Measurements from ENCODE around the gene MPL. TPM values are rescaled to one million over a fixed set of nuclear protein-coding genes. Genes with fewer than 3 reads are reported as not detected.
A peak's percentile ranks its signal among the peaks of the same experiment; 100 is the strongest.

The MPL gene
- total RNA-seq, 1 experiment from 2014 or later: not detected

- ATAC-seq (no peak), DNase-seq (ENCODE audit: low read depth, low spot score) (no peak)
- Histone ChIP-seq H3K4me1 (ENCODE audit: control insufficient read depth in 1 of 2, insufficient read depth in 2 of 2, low read length in 2 of 2) (no peaks in the 10 kb centered on the region), H3K27ac (ENCODE audit: low read depth, low read length) (no peak overlapping the region), H3K9ac (ENCODE audit: low read length) (no peak overlapping the region), H3K36me3 (ENCODE audit: control insufficient read depth in 1 of 2, insufficient read depth in 2 of 2, low read length in 2 of 2) (peaks cover 22 to 35% of the 10 kb centered on the region in 2 experiments), H3K9me2 (ENCODE audit: insufficient read depth) (no peaks in the 10 kb centered on the region), H3K4me2 (ENCODE audit: low read length) (no peak overlapping the region), H3K4me3 (replicated peaks in 1 of 2; ENCODE audit: low read depth in 1 of 2, low read length in 2 of 2) (no peak overlapping the region), H3K79me2 (ENCODE audit: insufficient read depth, low read length) (0 out of 2 replicates have a peak, but pooled peaks cover 2% of the 10 kb centered on the region), H3K9me3 (ENCODE audit: control insufficient read depth in 1 of 2, insufficient read depth in 1 of 2, low read depth in 1 of 2, low read length in 2 of 2) (no peaks in the 10 kb centered on the region), H3K27me3 (ENCODE audit: insufficient read depth, low read length) (no peaks in the 10 kb centered on the region), H4K20me1 (ENCODE audit: insufficient read depth) (no peaks in the 10 kb centered on the region), H2AFZ (ENCODE audit: low read depth, low read length, poor library complexity, severe bottlenecking) (no peak overlapping the region)
- RAD21 ChIA-PET (ENCODE audit: low non-redundant PET in 1 of 2, low total read pairs in 2 of 2, uncharacterized antibody in 2 of 2, unreplicated experiment in 2 of 2): interaction anchor here in 1 of 2 experiments (0.7 kb wide), 1 partner anchor 24 kb away, joined by 7 read pairs; no protein-coding TSS in a partner anchor
- BruUV-seq (replicated peaks): no TSS peak
- POLR2A ChIA-PET: interaction anchor here (1.4 kb wide), 1 partner anchor 14 kb away, joined by 5 read pairs; the partner anchor contains the start of gene ELOVL1
- intact Hi-C loops (cut with micrococcal nuclease): no loop called here
- CTCF ChIA-PET: interaction anchor here (1.8 to 2.4 kb wide), 3 partner anchors 97 to 155 kb away, joined by 7 to 12 read pairs (median 7); partner anchors contain the start of gene C1orf210
- no peak for TF ChIP-seq YY1 (IDR thresholded peaks at IDR 0.05; ENCODE audit: extremely low read depth, insufficient replicate concordance, low read depth, low read length)
- TF ChIP-seq RAD21 (IDR thresholded peaks at IDR 0.05; ENCODE audit: low read depth): no peak
- TF ChIP-seq ZNF274 (IDR thresholded peaks at IDR 0.05; ENCODE audit: low read depth, low read length): no peak
- no peak for TF ChIP-seq SIN3A (IDR thresholded peaks at IDR 0.05; ENCODE audit: low read depth)
- TF ChIP-seq SRF (IDR thresholded peaks at IDR 0.05; ENCODE audit: low read depth): no peak
- TF ChIP-seq FOSL1 (IDR thresholded peaks at IDR 0.05; ENCODE audit: low read depth): no peak
These were observed 44.6 kb downstream of the MPL start for GRCh38 chr1:43382027-43382779.

- RAD21 ChIA-PET (ENCODE audit: low non-redundant PET in 1 of 2, low total read pairs in 2 of 2, uncharacterized antibody in 2 of 2, unreplicated experiment in 2 of 2): interaction anchor here (0.5 to 1.0 kb wide), 3 partner anchors 9 to 310 kb away, joined by 3 read pairs; no protein-coding TSS in a partner anchor
- peak; percentile 67 for ATAC-seq
- Histone ChIP-seq H3K36me3 (ENCODE audit: control insufficient read depth in 1 of 2, insufficient read depth in 2 of 2, low read length in 2 of 2) (peaks cover 22 to 40% of the 10 kb centered on the region in 2 experiments), H3K9me3 (ENCODE audit: control insufficient read depth in 1 of 2, insufficient read depth in 1 of 2, low read depth in 1 of 2, low read length in 2 of 2) (no peaks in the 10 kb centered on the region), H3K79me2 (ENCODE audit: insufficient read depth, low read length) (peaks cover 15% of the 10 kb centered on the region), H3K4me2 (ENCODE audit: low read length) (no peak overlapping the region), H3K4me1 (ENCODE audit: control insufficient read depth in 1 of 2, insufficient read depth in 2 of 2, low read length in 2 of 2) (peaks cover under 1 to 3% of the 10 kb centered on the region in 2 experiments; a peak in 3 of 4 replicates), H4K20me1 (ENCODE audit: insufficient read depth) (no peaks in the 10 kb centered on the region), H3K9me2 (ENCODE audit: insufficient read depth) (no peaks in the 10 kb centered on the region), H2AFZ (ENCODE audit: low read depth, low read length, poor library complexity, severe bottlenecking) (no peak overlapping the region), H3K27ac (ENCODE audit: low read depth, low read length) (no peak overlapping the region), H3K27me3 (ENCODE audit: insufficient read depth, low read length) (no peaks in the 10 kb centered on the region), H3K9ac (ENCODE audit: low read length) (no peak overlapping the region), H3K4me3 (replicated peaks in 1 of 2; ENCODE audit: low read depth in 1 of 2, low read length in 2 of 2) (no peak overlapping the region)
- intact Hi-C loops (cut with micrococcal nuclease): loop anchor here (1.0 kb wide), 2 partner anchors 145 to 156 kb away; no protein-coding TSS in a partner anchor
- TF ChIP-seq RAD21 (IDR thresholded peaks at IDR 0.05; ENCODE audit: low read depth): peak; percentile 79
- no peak for TF ChIP-seq FOSL1 (IDR thresholded peaks at IDR 0.05; ENCODE audit: low read depth)
- peak; percentile 43 to 49 (median 45); a peak in 4 of 6 replicates for TF ChIP-seq CTCF (IDR thresholded peaks at IDR 0.05 in 2 of 3, conservative IDR thresholded peaks at IDR 0.05 in 1 of 3; ENCODE audit: borderline replicate concordance in 1 of 3, insufficient read depth in 1 of 3, low read depth in 2 of 3, low read length in 2 of 3)
- TF ChIP-seq CBX3 (IDR thresholded peaks at IDR 0.05; ENCODE audit: low read depth): no peak
- POLR2A ChIA-PET: no interaction called here
- no TSS peak for BruUV-seq (replicated peaks)
- CTCF ChIA-PET: interaction anchor here (1.0 to 2.4 kb wide), 8 partner anchors 25 to 310 kb away, joined by 3 to 12 read pairs (median 6); partner anchors contain the start of genes C1orf210 and CDC20
- DNase-seq (ENCODE audit: low read depth, low spot score): no peak
These were observed 45.8 kb downstream of the MPL start for GRCh38 chr1:43383449-43383848.
